Kidney glomerular epithelial cell (primary cell): ENCODE data around the gene AGMO.

Source experiments
- DNase-seq: peaks from one replicate; lab custom pipeline; 2025; lab: John Stamatoyannopoulos, UW

AGMO gene

DNA sequence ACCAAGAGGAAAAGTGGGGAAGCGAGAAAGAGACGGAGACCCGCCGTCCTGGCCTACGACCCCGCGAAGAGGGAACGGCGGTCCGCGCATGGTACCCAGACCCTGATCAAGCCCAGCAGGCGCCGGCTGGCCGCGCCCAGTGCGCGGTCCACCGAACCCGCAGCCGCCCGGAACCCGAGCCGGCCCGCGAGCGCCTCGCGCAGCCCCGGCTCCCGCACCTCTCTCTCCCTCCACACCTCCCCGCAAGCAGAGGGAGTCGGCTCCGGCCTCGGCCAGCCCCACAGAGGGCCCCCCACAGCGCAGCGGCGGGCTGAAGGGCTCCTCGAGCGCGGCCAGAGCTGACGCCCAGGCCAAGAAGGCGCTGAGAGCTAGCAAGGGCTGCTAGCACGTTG is 164.7 kb downstream of the AGMO start:
- no peak for DNase-seq

GRCh38 chr7:15396210-15397158 is 165.3 kb downstream of the AGMO start:
- DNase-seq = no peak

DNA sequence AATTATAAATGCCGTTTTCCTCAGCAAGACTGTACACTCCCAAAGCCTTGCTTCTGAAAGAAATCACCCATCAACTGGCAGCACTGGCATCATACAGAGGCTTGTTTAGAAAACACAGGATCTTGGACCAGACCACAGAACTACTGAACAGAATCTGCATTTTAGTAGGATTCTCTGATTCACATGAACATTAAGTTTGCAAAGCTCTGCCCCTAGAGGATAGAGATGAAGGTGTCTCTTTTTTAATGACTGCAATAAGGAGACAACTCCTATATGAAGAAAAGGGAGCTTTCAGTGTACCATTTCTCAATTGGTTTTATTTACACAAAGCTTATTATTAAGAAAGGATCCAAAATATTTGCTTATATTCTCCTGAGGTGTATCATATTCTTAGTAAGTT is 172.7 kb downstream of the AGMO start:
- DNase-seq = no peak

GRCh38 chr7:15378494-15379145 is 183.2 kb downstream of the AGMO start:
- DNase-seq = no peak

GRCh38 chr7:15376600-15376999 is 185.2 kb downstream of the AGMO start:
- DNase-seq = no peak

- no peak for DNase-seq
These were observed 191.4 kb downstream of the AGMO start for GRCh38 chr7:15370441-15370840.

- no peak for DNase-seq
These were observed 193.2 kb downstream of the AGMO start for GRCh38 chr7:15368653-15369052.

GRCh38 chr7:15367897-15368296 is 193.9 kb downstream of the AGMO start:
- no peak for DNase-seq

DNA sequence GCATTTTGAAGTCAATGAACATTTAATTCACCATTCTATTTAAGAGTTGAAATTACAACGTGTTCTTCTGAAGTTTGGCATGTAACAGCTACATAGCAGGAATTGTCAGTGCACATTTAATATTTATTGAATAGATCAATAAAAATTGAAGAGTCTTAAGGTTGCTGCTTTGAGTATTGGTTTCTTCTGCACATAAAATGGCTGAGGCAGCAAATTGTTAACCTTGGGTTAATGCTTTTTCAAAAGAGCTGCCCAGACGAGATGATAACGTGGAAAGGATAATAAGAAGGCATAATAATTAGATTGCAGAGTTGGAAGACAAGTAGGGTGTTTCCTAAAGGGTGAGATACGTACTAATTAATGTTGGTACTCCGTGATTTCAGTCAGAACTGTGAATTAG is 203.7 kb downstream of the AGMO start:
- no peak for DNase-seq

GRCh38 chr7:15352421-15353206 is 209.2 kb downstream of the AGMO start:
- no peak for DNase-seq

- no peak for DNase-seq
These were observed 216.6 kb downstream of the AGMO start for GRCh38 chr7:15345216-15345615.

DNA sequence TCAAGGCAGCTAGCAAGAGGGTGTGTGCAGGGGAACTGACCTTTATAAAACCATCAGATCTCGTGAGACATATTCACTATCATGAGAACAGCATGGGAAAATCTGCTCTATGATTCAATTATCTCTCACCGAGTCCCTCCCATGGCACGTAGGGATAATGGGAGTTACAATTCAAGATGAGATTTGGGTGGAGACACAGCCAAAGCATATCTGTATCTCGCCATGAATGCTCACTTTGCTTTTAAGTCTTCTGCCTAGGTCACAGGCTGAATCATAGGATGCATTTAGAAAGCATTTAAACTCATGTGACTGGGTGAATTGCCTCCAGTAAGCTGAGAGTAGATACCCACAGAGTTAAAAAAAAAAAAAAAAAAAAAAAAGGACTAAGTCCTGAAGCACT is 220.0 kb downstream of the AGMO start:
- no peak for DNase-seq

- no peak for DNase-seq
These were observed 225.7 kb downstream of the AGMO start for GRCh38 chr7:15336146-15336545.

- no peak for DNase-seq
These were observed 226.4 kb downstream of the AGMO start for GRCh38 chr7:15335390-15335789.

DNA sequence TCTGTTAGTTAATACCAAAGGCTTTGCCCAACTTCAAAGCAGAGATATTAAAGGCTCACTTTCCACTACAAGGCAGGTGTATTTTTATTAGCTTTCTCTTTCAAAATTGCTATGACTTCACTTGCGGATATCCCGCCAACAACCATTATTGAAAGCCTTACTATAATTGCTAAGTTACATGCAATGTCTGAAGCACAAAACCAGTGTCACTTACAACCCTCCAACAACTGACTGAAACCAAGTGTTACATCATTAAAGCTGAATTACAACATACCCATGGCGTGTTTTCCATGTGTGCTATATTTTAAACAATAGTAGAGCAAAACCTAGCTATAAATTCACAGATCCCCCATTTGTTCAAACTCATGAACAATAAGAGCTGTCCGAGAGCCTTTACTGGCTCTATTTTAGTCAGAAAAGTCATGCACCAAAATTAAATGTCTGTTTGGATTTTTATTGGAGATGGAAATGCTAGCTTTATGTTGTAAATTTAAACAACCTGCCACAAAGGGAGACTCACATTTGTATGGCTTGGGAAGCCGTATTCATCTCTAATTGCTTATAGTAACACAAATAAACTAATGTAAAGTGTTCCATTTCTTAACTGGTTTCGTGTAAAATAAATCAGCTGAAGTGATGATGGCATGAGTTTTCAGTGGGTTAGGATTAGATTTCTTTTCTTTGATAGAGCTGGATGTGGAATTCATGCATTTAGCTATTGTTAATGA is 227.1 kb downstream of the AGMO start:
- DNase-seq = no peak

DNA sequence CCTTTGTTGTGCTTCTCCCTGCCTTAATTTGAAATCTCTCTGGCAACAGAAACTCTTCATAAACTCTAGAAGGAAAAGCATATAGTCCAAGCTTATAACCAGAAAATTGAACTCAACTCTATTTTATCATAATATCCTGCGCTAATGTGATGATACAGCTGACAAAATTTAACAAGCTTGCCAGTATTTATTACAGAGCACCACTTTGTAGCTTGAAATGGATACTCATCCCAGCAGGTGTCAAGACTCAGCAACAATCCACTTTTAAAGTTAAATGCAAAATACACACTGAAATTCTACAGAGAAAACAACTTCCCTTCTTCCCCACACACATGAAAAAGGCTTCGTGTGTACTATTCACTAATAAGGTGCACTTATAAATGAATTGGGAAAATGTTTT is 228.9 kb downstream of the AGMO start:
- DNase-seq = no peak

- no peak for DNase-seq
These were observed 230.9 kb downstream of the AGMO start for GRCh38 chr7:15330943-15331342.

GRCh38 chr7:15327001-15327400 is 234.8 kb downstream of the AGMO start:
- no peak for DNase-seq

GRCh38 chr7:15326044-15326644 is 235.7 kb downstream of the AGMO start:
- peak; percentile 2 for DNase-seq

DNA sequence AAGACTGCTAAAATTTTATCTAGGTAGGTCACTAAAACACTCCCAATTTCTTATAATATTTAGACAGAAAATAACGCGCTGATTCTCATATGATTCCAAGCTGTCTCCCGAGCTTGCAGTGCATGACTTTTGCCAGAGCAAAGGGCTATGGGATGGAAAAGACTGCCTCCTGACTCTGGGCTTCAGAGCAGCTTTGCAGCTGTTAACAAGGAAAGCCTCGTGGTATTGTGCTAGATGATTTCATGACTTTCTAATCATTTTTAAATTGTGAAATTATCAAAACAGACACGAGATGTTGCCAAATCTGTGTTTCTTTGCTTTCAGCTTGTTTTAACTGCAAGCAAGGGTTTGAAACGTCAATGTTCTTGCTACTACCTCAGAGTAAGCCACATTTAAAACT is 238.3 kb downstream of the AGMO start:
- no peak for DNase-seq

GRCh38 chr7:15317215-15317614 is 244.6 kb downstream of the AGMO start:
- no peak for DNase-seq

- DNase-seq = no peak
These were observed 246.1 kb downstream of the AGMO start for GRCh38 chr7:15315678-15316077.
